K562 (cell line): ENCODE data around the gene SPRED2. TPM values are rescaled to one million over a fixed set of nuclear protein-coding genes. Genes with fewer than 3 reads are reported as not detected.

Source experiments
- ATAC-seq: fragments of 200-7000 bp; cut with Tn5 transposase; 3 replicates; pipeline ENCODE4 v1.9.1; 2020; ENCODE audit warnings: moderate library complexity
- BruUV-seq: library from RNA; stranded (reverse); fragments of 400-500 nt; replicated peaks from 2 replicates; lab custom pipeline; 2021; lab: Mats Ljungman, UMichigan
- CTCF ChIA-PET: fragments of 300-600 bp; formaldehyde crosslinking; extraction: SDS; loops from one replicate; lab custom pipeline; 2021; ENCODE audit warnings: low intra/inter-chr PET ratio; lab: Yijun Ruan, JAX
- POLR2A ChIA-PET: fragments of 300-600, 350-650 bp; sonication (Branson Sonifier 250); formaldehyde crosslinking; extraction: SDS; loops from one replicate; lab custom pipeline; 2021; ENCODE audit warnings: antibody characterized with exemption, inconsistent platforms; lab: Yijun Ruan, JAX
- DNase-seq, 4 experiments: peaks; one replicate each; pipeline versions ENCODE4 v3.0.0 to v3.0.0-alpha.2; 2011 to 2018; ENCODE audit warnings: low spot score in 3 of 4, mixed read lengths in 3 of 4; ENCODE audit errors: extremely low read depth in 1 of 4
- FAIRE-seq: peaks from 2 replicates; lab custom pipeline; 2011; peaks lifted over from hg19 to GRCh38; lab: Jason Lieb, UNC
- H2AFZ ChIP-seq: 2 replicates; pipeline ENCODE4 v1.6.0; 2011; ENCODE audit warnings: low read depth, low read length, control low read depth, inconsistent platforms
- H3K27ac ChIP-seq: fragments of 200-600 bp; 3 replicates; pipeline ENCODE4 v1.8.0; 2011; ENCODE audit warnings: low read depth, mild to moderate bottlenecking, control low read depth, inconsistent platforms, low read length, moderate library complexity, mixed read lengths; ENCODE audit errors: extremely low read depth
- H3K27me3 ChIP-seq, 2 experiments: fragments of 300-600 bp in 1 of 2; 2 replicates in 1 of 2; 3 replicates in 1 of 2; pipeline versions ENCODE4 v1.6.0 to v1.8.0; 2011; ENCODE audit warnings: inconsistent platforms in 2 of 2, low read length in 2 of 2, mild to moderate bottlenecking in 1 of 2, mixed read lengths in 1 of 2, moderate library complexity in 1 of 2; ENCODE audit not compliant: control insufficient read depth in 2 of 2, insufficient read depth in 2 of 2
- H3K36me3 ChIP-seq: fragments of 300-600 bp; 3 replicates; pipeline ENCODE4 v1.8.0; 2011; ENCODE audit warnings: mild to moderate bottlenecking, low read length, inconsistent platforms; ENCODE audit not compliant: control insufficient read depth, insufficient read depth
- H3K4me1 ChIP-seq, 2 experiments: fragments of 200-600 bp in 1 of 2; replicated peaks in 1 of 2; 2 replicates in 1 of 2; 3 replicates in 1 of 2; pipeline versions ENCODE4 v1.5.1 to v1.8.0; 2011; ENCODE audit warnings: inconsistent platforms in 2 of 2, low read length in 2 of 2, mild to moderate bottlenecking in 1 of 2, mixed read lengths in 1 of 2, moderate library complexity in 1 of 2; ENCODE audit not compliant: control insufficient read depth in 2 of 2, insufficient read depth in 2 of 2
- H3K4me2 ChIP-seq: 2 replicates; pipeline ENCODE4 v1.6.1; 2011; ENCODE audit warnings: low read length, control low read depth, inconsistent platforms, mixed read lengths; ENCODE audit not compliant: insufficient read depth
- H3K4me3 ChIP-seq: fragments of 200-600 bp; sonication (generic), shearing (Covaris generic); 2 replicates; pipeline ENCODE4 v1.5.1; 2016; ENCODE audit warnings: control low read depth, inconsistent platforms
- H3K79me2 ChIP-seq: fragments of 200-600 bp; 3 replicates; pipeline ENCODE4 v1.8.0; 2011; ENCODE audit warnings: low read length, inconsistent platforms; ENCODE audit not compliant: control insufficient read depth, insufficient read depth
- H3K9ac ChIP-seq, 2 experiments: 2 replicates each; pipeline versions ENCODE4 v1.6.0 to v1.6.1; 2011; ENCODE audit warnings: low read depth in 2 of 2, low read length in 2 of 2, control low read depth in 1 of 2, inconsistent platforms in 1 of 2, mild to moderate bottlenecking in 1 of 2, mixed read lengths in 1 of 2; ENCODE audit not compliant: insufficient read depth in 1 of 2
- H3K9me1 ChIP-seq: one replicate; pipeline ENCODE4 v1.6.0; 2011; ENCODE audit warnings: inconsistent platforms, mild to moderate bottlenecking, low read length, moderate library complexity; ENCODE audit not compliant: control insufficient read depth, insufficient read depth
- H3K9me3 ChIP-seq: replicated peaks from 2 replicates; pipeline ENCODE4 v1.5.1; 2011; ENCODE audit warnings: low read depth, low read length, inconsistent platforms; ENCODE audit not compliant: control insufficient read depth, insufficient read depth
- H4K20me1 ChIP-seq: replicated peaks from 2 replicates; pipeline ENCODE4 v1.6.1; 2011; ENCODE audit warnings: low read length, inconsistent platforms, mixed read lengths; ENCODE audit not compliant: control insufficient read depth, insufficient read depth
- DPF2 ChIP-seq: fragments of 450-650 bp; IDR thresholded peaks from 2 replicates; pipeline ENCODE4 v1.6.1; 2016
- LARP7 ChIP-seq: fragments of 450-650 bp; IDR thresholded peaks from 2 replicates; pipeline ENCODE4 v1.6.1; 2016
- PHF21A ChIP-seq: fragments of 450-650 bp; IDR thresholded peaks from 2 replicates; pipeline ENCODE4 v1.6.1; 2017; ENCODE audit warnings: low read depth, borderline replicate concordance
- POLR2A ChIP-seq: fragments of 450-650 bp; conservative IDR thresholded peaks from 2 replicates; pipeline ENCODE4 v1.6.1; 2016
- ZNF3 ChIP-seq: fragments of 250-450 bp; sonication (Bioruptor Pico); IDR thresholded peaks from 2 replicates; pipeline ENCODE4 v1.5.0; 2021; ENCODE audit warnings: mild to moderate bottlenecking, moderate library complexity
- WGBS: fragments of 100-300 bp; shearing (Covaris generic); methylation state at CpG from one replicate; pipeline ENCODE4 v1.1.6; 2016; ENCODE audit warnings: low coverage, mixed read lengths; ENCODE audit not compliant: insufficient coverage; ENCODE audit errors: missing lambda C conversion rate; 5-methylcytosine and 5-hydroxymethylcytosine counted together
- in situ Hi-C: fragments of 300-500 bp; cut with MboI; formaldehyde crosslinking; loops from 4 replicates; pipeline ENCODE4 v1.15.0; 2018; ENCODE audit warnings: inconsistent platforms, mixed read lengths
- intact Hi-C: fragments of 100-400 bp; cut with micrococcal nuclease; formaldehyde crosslinking; loops from 2 replicates; pipeline ENCODE4 v1.14.2; 2022
- polyA plus RNA-seq, 8 experiments: library from polyadenylated mRNA; depleted of rRNA in 4 of 8; stranded (reverse) in 5 of 8; unstranded in 3 of 8; fragments of >200 nt; fragmentation: Nextera tagmentation in 2 of 8; fragmentation: Illumina TruSeq in 1 of 8; extraction: Ambion mirVana in 2 of 8; extraction: Trizol in 1 of 8; gene quantifications; 2 replicates each; pipeline versions ENCODE4 v1.2.1 to v1.2.3, GENCODE V29; 2011 to 2014; ENCODE audit warnings: inconsistent platforms in 1 of 8, missing spikeins in 1 of 8
- total RNA-seq, 7 experiments: library from RNA; depleted of rRNA in 6 of 7; stranded (reverse); fragments of >200 nt in 6 of 7; fragmentation: Illumina TruSeq in 2 of 7; extraction: Trizol in 2 of 7; gene quantifications; 2 replicates each; pipeline versions ENCODE4 v1.2.1 to v1.2.3, GENCODE V29; 2011 to 2021; ENCODE audit warnings: low replicate concordance in 1 of 7
- TF ChIP-seq, protein P1 (sequence below): fragments of 200-800 bp; sonication (Bioruptor generic); IDR thresholded peaks from 2 replicates; pipeline ENCODE4 v1.6.1; 2017; ENCODE audit warnings: missing genetic modification characterization, missing compliant biosample characterization
- TF ChIP-seq, protein P2 (sequence below): sonication (generic); IDR thresholded peaks from 2 replicates; pipeline ENCODE4 v1.6.1; 2016
- TF ChIP-seq, protein P3 (sequence below), 2 experiments: IDR thresholded peaks in 1 of 2; conservative IDR thresholded peaks in 1 of 2; 2 replicates each; pipeline ENCODE4 v1.6.1; 2016; ENCODE audit warnings: low read depth in 2 of 2, mild to moderate bottlenecking in 1 of 2, missing compliant biosample characterization in 1 of 2, missing genetic modification characterization in 1 of 2, moderate library complexity in 1 of 2
- TF ChIP-seq, protein P4 (sequence below), 3 experiments: fragments of 200-800 bp in 1 of 3; sonication (Bioruptor generic) in 1 of 3; sonication (generic) in 1 of 3; formaldehyde crosslinking in 1 of 3; IDR thresholded peaks; 2 replicates each; pipeline versions ENCODE4 v1.6.1 to v1.8.0; 2016 to 2022; ENCODE audit warnings: mild to moderate bottlenecking in 2 of 3, missing compliant biosample characterization in 2 of 3, missing genetic modification characterization in 2 of 3, missing genetic modification reagents in 1 of 3

Gene SPRED2
- total and polyA plus RNA-seq, 9 of the 15 experiments (the other 6 are each of a cell fraction or from before 2014, with no cell fraction given), result 4.6 to 50.8 (median 14.1) TPM

DNA sequence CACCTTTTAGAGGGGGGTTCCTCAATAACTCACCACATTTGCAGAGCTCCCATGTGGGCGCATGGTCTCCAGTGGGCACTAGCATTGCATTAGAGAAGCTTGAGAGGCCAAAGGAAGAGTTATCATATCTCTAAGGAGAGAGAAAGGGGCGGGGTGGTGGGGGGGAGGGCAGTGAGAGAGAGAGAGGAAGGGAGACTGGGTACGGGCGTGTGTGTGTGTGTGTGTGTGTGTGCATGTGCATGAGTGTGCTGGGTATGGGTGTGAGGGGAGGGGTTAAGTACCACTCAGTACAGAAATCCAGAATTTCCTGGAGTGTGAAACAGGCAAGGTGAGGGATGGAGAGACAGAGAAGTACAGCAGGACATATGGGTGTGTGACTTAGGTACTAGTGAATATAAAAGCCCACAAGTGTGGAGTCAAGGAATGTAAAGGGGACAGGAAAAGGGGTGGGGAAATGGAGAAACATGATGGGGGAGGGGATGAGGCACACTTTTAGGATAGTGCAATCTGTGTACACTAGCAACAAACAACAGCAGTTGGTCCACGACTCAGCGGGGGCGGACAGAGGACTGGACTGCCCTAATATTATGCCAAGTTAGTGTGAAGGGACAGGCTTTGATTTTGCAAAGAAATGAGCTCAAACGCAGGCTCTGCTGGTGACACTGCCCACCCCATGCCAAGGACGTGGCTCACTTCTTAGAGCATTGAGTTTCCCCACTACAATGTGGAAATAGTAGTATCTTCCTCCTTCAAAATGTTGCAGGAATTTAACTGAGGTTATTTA, 91.3 kb downstream of the SPRED2 start:
- Histone ChIP-seq H3K9me1 (no peaks in the 10 kb centered on the region), H3K9me3 (no peaks in the 10 kb centered on the region), H3K79me2 (peaks cover 19% of the 10 kb centered on the region), H3K4me3 (no peak overlapping the region), H2AFZ (no peak overlapping the region), H3K27me3 (no peaks in the 10 kb centered on the region), H3K27ac (no peak overlapping the region), H3K36me3 (peaks cover 40% of the 10 kb centered on the region; the same call in 2 of the 3 replicates), H3K9ac (no peak overlapping the region; a peak in 1 of 4 replicates), H3K4me2 (no peak overlapping the region), H4K20me1 (no peaks in the 10 kb centered on the region), H3K4me1 (peaks cover 0 to 5% of the 10 kb centered on the region in 2 experiments; a peak in 2 of 5 replicates)
- DNase-seq (no peak), FAIRE-seq (peak; percentile 37), ATAC-seq (peak; percentile 57)
- in situ Hi-C loops, result no loop called here
- TF ChIP-seq, protein P1, sequence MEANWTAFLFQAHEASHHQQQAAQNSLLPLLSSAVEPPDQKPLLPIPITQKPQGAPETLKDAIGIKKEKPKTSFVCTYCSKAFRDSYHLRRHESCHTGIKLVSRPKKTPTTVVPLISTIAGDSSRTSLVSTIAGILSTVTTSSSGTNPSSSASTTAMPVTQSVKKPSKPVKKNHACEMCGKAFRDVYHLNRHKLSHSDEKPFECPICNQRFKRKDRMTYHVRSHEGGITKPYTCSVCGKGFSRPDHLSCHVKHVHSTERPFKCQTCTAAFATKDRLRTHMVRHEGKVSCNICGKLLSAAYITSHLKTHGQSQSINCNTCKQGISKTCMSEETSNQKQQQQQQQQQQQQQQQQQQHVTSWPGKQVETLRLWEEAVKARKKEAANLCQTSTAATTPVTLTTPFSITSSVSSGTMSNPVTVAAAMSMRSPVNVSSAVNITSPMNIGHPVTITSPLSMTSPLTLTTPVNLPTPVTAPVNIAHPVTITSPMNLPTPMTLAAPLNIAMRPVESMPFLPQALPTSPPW (CRISPR knock-in tag), result peak; percentile 44; the same call in 1 of the 2 replicates
- TF ChIP-seq LARP7 (0 out of 2 replicates have a peak, but pooled peaks have one; percentile 16), PHF21A (no peak), ZNF3 (no peak), DPF2 (0 out of 2 replicates have a peak, but pooled peaks have one; percentile 15), POLR2A (peak; percentile 38)
- TF ChIP-seq, protein P2, sequence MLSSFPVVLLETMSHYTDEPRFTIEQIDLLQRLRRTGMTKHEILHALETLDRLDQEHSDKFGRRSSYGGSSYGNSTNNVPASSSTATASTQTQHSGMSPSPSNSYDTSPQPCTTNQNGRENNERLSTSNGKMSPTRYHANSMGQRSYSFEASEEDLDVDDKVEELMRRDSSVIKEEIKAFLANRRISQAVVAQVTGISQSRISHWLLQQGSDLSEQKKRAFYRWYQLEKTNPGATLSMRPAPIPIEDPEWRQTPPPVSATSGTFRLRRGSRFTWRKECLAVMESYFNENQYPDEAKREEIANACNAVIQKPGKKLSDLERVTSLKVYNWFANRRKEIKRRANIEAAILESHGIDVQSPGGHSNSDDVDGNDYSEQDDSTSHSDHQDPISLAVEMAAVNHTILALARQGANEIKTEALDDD, result peak; percentile 50; the same call in 1 of the 2 replicates
- TF ChIP-seq, protein P3, sequence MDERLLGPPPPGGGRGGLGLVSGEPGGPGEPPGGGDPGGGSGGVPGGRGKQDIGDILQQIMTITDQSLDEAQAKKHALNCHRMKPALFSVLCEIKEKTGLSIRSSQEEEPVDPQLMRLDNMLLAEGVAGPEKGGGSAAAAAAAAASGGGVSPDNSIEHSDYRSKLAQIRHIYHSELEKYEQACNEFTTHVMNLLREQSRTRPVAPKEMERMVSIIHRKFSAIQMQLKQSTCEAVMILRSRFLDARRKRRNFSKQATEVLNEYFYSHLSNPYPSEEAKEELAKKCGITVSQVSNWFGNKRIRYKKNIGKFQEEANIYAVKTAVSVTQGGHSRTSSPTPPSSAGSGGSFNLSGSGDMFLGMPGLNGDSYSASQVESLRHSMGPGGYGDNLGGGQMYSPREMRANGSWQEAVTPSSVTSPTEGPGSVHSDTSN (CRISPR knock-in tag; IDR thresholded peaks at IDR 0.05; ENCODE audit: low read depth), result no peak
- TF ChIP-seq, protein P3 (tag; conservative IDR thresholded peaks at IDR 0.05; ENCODE audit: low read depth), result no peak
- TF ChIP-seq, protein P4, sequence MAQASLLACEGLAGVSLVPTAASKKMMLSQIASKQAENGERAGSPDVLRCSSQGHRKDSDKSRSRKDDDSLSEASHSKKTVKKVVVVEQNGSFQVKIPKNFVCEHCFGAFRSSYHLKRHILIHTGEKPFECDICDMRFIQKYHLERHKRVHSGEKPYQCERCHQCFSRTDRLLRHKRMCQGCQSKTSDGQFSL (CRISPR knock-in tag; IDR thresholded peaks at IDR 0.05), result 0 out of 2 replicates have a peak, but pooled peaks have one; percentile 24
- TF ChIP-seq, protein P4 (tag; IDR thresholded peaks at IDR 0.05), result no peak
- ChIA-PET CTCF (no interaction called here), POLR2A (interaction anchor here (0.6 to 1.4 kb wide), 2 partner anchors 13 to 64 kb away, joined by 4 read pairs; no protein-coding TSS in a partner anchor)
- WGBS, result 84% methylated on average over 6 of the region's 9 CpGs
- BruUV-seq, result no TSS peak
- intact Hi-C loops, result no loop called here
